ENCODE measurements around the gene ZNF462.
A peak's percentile ranks its signal among the peaks of the same experiment; 100 is the strongest.

ZNF462 gene

DNA sequence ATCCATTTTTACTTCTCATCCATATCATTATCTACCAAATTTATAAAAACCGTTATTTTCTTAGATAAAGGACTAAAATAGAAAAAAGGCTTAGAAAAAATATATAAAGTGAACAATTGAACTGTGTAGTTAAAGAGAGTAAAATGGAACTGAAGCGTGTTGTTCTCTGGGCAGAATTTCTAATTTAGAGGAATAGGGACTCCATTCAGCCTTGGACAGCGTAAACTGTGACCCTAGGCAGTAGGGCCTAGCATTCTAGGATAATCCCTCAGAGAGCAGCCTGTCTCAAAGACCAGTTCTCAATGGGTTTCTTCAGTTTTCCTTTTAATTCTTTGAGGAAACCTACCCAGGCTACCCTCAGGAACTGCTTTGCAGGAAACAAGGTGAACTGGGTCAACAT lies 11.1 kb downstream of the ZNF462 start:
- no peak overlapping the region for H3K27ac ChIP-seq
- no peak for TF ChIP-seq ZFX (IDR thresholded peaks at IDR 0.05)

DNA sequence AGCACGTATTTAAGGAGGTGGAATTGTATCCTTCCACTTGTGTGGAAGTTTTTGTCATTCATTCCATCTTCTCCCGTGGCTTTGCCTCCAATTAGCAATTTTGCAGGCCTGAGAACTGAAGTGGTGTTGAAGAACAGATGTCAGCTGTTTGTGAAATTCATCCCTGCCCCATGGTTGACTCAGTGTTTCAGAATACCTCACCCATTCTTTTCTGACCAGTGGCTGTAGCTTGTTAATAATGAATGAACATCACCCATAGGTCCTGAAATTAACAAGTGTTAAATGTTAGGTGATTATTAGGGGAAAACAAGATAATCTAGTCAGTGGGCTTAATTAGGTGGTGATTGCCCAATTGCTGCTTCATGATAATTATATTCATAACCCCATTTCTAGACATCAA lies 11.7 kb downstream of the ZNF462 start:
- no peak overlapping the region for H3K27ac ChIP-seq
- TF ChIP-seq, protein P1, sequence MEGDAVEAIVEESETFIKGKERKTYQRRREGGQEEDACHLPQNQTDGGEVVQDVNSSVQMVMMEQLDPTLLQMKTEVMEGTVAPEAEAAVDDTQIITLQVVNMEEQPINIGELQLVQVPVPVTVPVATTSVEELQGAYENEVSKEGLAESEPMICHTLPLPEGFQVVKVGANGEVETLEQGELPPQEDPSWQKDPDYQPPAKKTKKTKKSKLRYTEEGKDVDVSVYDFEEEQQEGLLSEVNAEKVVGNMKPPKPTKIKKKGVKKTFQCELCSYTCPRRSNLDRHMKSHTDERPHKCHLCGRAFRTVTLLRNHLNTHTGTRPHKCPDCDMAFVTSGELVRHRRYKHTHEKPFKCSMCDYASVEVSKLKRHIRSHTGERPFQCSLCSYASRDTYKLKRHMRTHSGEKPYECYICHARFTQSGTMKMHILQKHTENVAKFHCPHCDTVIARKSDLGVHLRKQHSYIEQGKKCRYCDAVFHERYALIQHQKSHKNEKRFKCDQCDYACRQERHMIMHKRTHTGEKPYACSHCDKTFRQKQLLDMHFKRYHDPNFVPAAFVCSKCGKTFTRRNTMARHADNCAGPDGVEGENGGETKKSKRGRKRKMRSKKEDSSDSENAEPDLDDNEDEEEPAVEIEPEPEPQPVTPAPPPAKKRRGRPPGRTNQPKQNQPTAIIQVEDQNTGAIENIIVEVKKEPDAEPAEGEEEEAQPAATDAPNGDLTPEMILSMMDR (conservative IDR thresholded peaks at IDR 0.05), result no peak
- no peak for TF ChIP-seq ZFX (IDR thresholded peaks at IDR 0.05)

DNA sequence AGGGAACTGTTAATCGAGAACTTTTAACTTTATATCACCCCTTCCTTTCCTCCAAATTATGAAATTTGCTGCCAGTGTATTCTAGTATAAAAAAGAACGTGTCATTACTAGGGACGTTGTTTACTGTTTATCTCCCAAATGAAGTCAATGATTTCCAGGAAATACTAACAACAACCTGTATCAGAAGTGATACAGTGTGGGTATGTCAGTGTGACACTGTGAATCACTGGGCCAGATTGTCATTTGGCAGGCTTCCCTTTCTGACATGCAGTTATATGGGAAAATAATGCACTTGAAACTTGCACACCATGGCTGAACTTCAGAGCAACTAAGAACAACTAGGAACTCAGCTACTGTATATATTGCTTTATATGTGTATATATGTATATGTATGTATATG lies 12.6 kb downstream of the ZNF462 start:
- TF ChIP-seq, protein P1 (conservative IDR thresholded peaks at IDR 0.05), result no peak
- TF ChIP-seq ZFX (IDR thresholded peaks at IDR 0.05), result no peak
- no peak overlapping the region for H3K27ac ChIP-seq

DNA sequence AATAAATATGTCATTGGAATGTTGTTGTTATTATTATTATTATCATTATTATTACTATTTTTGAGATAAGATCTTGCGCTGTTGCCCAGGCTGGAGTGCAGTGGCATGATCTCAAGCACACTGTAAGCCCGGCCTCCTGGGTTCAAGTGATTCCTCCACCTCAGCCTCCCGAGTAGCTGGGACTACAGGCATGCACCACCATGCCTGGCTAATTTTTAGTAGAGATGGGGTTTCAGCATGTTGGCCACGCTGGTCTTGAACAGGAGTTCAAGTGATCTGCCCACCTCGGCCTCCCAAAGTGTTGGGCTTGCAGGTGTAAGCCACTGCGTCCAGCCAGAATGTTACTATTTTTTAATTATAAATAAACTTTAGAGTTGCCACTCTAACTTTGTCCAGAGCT lies 14.4 kb downstream of the ZNF462 start:
- no peak for TF ChIP-seq ZFX (IDR thresholded peaks at IDR 0.05)
- TF ChIP-seq, protein P1 (conservative IDR thresholded peaks at IDR 0.05), result no peak
- no peak overlapping the region for H3K27ac ChIP-seq

DNA sequence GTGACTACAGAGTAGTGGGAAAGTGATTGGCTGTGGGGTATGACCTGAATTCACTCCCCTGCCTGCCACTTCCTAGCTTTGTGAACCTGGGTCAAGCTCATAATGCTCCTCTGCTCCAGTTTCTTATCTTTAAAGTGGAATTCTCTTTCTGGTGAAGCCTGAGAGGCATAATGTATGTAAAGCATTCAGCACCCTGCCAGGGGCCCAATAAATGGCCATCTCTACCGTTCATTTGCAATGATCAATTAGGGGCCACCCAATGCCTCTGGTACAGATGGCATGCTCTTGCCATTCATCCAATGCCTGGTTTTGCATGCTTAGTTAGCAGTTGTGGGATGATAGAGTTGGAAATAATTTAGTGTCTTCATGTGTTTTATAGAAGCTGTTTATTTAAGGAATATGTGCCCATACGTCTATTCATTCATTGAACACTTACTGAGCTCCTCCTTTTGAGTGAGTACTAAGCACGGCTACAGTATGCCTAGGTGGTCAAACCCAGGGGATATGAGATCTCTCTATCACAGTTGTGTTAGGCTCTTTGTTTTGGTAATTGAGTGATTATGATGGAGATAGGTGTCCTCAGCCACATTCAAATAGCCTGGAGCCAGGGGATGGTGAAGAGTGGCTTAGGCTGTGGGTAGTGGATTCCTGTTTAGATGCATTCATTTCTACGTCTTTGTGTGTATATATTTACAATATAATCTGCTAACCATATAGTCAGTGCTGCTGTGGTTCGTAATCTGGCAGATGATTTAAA lies 15.3 kb downstream of the ZNF462 start:
- TF ChIP-seq, protein P1 (conservative IDR thresholded peaks at IDR 0.05), result no peak
- no peak for TF ChIP-seq ZFX (IDR thresholded peaks at IDR 0.05)
- H3K27ac ChIP-seq, result peak overlapping the region; percentile 57

DNA sequence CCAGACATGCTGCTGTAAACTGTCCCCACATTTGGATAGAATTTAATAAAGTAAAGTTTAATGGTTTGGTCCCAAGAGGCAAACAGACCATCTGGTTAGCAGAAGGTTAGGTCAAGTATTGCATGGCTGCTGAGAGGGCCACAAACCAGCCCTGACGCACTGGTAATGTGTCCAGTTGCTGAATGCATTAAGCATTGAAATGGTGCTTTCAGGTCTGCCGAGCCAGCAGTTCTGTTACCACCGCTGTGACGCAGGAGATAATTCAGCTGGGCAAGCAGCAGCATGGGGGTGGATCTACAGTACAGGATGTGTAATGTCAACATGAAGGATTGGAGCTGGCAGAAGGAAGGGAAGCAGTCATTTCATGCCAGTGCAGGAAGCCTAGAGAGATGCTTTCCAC lies 16.0 kb downstream of the ZNF462 start:
- TF ChIP-seq ZFX (IDR thresholded peaks at IDR 0.05), result no peak
- TF ChIP-seq, protein P1 (conservative IDR thresholded peaks at IDR 0.05), result no peak

DNA sequence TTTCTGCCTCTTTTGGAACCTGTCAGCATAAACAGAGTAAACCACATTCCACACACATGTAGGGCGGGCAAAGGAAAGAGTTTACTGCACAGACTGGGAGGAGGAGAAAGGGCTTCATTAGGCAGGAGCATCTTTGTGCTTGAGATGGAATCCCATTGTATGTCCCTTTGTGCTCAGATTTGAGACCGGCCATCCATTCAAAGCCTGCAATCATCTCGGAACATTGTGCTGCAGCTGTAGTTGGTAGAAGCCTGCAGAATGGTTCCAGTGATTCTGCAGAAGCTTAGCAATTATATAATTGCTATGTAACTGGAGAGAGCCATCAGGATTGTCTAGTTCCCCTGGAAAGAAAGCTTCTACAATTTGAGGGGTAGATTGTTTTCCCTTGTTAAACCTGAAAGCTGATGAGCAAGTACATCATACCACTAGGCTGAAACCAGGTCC lies 16.5 kb downstream of the ZNF462 start:
- no peak for TF ChIP-seq ZFX (IDR thresholded peaks at IDR 0.05)
- TF ChIP-seq, protein P1 (conservative IDR thresholded peaks at IDR 0.05), result no peak
- peak overlapping the region; percentile 57 for H3K27ac ChIP-seq

More for the DNA sequence above, 16.0 kb downstream of the ZNF462 start:
- peak overlapping the region; percentile 57 for H3K27ac ChIP-seq

DNA sequence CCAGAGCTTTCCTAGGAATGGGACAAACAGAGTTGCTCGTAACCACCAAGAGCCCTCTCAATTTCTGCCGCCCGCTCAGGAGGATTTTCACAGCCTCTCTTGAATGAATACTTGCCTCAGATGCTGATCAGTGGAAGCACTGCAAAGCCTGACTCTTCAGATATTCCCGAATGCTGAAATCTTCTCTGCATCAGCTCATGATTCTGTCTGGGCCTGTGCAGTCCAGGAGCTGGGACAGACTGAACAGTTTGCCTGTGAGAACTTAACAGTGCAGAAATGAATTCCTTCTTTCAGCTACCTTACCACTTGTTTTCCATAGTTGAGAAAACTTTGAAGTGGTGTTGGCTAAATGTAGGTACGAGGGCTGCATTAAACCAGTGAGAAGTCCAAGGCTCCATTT lies 17.1 kb downstream of the ZNF462 start:
- TF ChIP-seq, protein P1 (conservative IDR thresholded peaks at IDR 0.05), result no peak
- peak overlapping the region; percentile 57; the same call in 1 of the 2 replicates for H3K27ac ChIP-seq
